GM18951 (cell line): ENCODE measurements around the gene MAN2A1.
"Not testable (repeated sequence)": the region's sequence is repeated elsewhere in the genome, so short reads cannot be mapped to it uniquely, and the experiment has no call there.

Source experiments
- POLR2A ChIP-seq: IDR thresholded peaks from 4 replicates; pipeline ENCODE4 v1.6.1; 2011; ENCODE audit warnings: mild to moderate bottlenecking; ENCODE audit not compliant: insufficient read length, insufficient read depth; ENCODE audit errors: extremely low read depth
- in situ Hi-C: fragments of 300-500 bp; cut with MboI; formaldehyde crosslinking; loops from one replicate; pipeline ENCODE4 v1.12.0; 2022; ENCODE audit warnings: low sequenced_read_pairs, mixed read lengths, inconsistent platforms; ENCODE audit not compliant: unreplicated experiment

The MAN2A1 gene

DNA sequence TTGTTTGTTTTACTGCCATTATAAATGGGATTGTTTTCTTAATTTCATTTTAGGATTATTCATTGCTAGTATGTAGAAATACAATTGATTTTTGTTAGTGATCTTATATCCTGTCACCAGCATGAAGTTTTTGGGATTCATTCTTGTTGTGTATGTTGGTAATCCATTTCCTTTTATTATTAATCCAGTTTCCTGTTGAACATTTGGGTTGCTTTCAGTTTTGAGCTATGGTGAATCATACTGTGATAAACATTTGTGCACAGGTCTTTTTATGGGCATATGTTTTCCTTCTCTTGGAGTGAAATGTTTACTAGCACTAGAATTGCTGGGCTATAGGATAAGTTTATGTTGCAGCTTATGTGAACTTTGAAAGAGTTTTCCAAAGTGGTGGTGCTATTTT, 69.6 kb downstream of the MAN2A1 start:
- no peak for TF ChIP-seq POLR2A
- in situ Hi-C loops = no loop called here

DNA sequence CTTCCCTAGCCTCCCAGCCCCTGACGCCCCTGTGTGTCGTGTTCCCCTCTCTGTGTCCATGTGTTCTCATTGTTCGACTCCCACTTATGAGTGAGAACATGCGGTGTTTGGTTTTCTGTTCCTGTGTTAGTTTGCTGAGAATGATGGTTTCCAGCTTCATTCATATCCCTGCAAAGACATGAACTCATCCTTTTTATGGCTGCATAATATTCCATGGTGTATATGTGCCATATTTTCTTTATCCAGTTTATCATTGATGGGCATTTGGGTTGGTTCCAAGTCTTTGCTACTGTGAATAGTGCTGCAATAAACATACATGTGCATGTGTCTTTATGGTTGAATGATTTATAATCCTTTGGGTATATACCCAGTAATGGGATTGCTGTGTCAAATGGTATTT, 70.4 kb downstream of the MAN2A1 start:
- in situ Hi-C loops = not testable (repeated sequence)

DNA sequence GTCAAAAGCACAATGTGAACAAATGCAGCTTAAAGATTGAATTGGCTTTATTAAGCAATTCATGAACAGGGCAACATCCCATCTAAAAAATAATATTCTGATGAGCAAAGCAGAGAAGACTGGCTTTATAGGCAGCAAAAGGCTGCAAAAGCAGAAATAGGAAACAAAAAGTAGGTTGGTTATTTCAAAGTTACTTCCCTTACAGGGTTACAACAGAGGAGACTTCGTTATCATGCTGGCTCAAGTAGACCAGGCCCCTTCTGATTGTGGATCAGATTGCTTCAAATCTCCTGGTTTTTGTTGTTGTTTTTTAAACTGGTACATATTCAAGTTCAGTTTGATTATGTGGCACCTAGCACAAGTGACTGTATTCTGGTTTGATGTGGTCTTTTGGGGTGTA, 73.1 kb downstream of the MAN2A1 start:
- no peak for TF ChIP-seq POLR2A
- in situ Hi-C loops = no loop called here

DNA sequence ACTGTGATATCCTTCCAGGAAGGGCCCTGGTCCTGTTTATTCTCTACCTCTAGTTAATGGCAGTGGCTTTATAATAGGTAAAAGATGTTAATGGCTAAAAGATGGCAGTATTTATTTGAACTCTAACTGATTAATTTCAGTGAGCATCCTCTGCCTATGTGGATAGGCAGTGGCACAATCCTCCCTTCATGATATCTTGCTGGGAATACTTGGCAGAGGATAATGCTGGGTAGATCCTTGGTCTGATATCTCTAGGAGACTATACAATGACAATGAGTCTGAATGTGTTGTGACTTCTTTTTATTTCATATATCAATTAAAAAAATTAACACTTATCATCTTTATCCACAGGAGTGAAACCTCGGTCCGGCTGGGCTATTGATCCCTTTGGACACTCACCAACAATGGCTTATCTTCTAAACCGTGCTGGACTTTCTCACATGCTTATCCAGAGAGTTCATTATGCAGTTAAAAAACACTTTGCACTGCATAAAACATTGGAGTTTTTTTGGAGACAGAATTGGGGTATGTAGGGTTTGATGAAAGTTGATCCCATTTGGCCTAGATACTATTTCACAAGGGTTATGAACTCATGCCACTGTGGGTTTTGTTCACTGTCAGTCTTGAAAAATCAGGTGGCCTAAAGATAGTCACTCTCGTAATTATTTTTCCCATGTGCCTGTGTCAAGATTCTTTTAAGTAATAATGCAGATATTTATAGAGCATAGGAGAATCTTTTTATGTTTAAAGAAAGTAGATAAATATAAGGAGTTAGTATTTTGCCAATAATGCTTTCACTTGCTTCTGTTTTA, 77.7 kb downstream of the MAN2A1 start:
- in situ Hi-C loops = no loop called here
- TF ChIP-seq POLR2A = no peak

DNA sequence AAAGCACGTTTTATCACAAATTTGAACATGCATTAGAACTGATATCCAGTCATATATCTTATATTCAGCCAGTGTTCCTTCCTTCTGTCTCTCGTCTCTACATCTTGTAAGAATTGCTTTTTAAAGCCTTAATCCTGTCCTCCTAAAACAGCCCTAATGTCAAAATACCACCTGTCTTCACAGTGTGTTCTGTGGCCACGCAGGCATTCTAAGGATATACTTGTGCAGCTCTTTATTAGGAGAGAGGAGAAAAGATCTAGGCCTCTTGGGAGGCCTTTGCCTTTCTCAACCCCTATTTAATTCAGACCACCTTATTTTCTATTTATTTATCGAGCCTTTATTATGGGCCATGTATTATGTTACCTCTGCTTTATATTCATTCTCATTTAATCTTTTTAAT, 78.3 kb downstream of the MAN2A1 start:
- no peak for TF ChIP-seq POLR2A
- in situ Hi-C loops = no loop called here

DNA sequence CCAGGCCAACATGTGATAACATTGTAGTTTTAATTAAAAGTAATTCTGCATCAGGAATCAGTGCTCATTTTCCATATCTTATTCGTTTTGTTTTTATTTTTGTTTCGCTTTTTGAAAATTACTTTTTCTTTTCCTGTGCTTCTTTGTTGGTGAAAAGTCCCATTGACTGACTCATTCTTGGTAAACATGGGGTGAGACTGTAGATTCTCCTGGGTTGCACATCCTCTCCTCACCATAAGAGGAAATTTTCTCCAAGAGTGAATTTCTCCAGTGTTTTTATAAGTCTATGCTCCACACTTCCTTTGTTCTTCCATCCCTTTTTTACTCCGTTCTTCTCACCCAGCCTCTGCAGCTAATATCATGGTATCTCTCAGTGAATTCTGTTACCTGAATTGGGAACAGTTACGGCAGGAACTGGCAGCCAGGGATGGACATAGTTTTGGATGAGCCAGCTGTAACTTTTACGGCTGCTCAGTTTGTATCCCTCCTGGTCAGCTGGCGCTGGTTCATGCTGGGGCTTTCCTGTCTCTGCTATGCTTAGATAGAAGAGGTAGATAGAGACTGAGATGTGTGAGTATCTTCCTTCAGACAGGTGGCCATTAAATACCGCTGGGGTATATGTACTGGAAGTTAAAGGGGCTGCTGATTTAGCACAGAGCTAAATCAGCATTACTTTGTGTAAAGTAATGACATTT, 80.0 kb downstream of the MAN2A1 start:
- no peak for TF ChIP-seq POLR2A
- in situ Hi-C loops = no loop called here

DNA sequence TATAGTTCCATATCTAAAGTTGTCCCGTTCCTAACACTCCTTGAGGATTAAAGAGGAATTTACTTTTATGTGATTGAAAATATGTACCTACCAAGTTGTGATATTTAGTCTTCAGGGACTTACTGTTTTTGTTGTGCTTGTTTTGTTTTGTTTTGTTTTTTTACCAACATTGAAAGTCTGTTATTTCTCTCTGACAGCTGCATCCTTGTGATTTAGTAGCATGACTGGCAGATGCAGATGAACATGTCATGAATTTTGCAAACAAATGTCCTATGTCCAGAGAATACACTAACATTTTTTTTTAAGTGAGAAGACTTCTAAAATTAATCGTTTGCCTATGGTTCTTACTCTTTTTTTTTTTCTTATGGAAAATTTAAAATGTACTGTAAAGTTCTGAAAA, 85.4 kb downstream of the MAN2A1 start:
- in situ Hi-C loops = no loop called here
- TF ChIP-seq POLR2A = no peak

DNA sequence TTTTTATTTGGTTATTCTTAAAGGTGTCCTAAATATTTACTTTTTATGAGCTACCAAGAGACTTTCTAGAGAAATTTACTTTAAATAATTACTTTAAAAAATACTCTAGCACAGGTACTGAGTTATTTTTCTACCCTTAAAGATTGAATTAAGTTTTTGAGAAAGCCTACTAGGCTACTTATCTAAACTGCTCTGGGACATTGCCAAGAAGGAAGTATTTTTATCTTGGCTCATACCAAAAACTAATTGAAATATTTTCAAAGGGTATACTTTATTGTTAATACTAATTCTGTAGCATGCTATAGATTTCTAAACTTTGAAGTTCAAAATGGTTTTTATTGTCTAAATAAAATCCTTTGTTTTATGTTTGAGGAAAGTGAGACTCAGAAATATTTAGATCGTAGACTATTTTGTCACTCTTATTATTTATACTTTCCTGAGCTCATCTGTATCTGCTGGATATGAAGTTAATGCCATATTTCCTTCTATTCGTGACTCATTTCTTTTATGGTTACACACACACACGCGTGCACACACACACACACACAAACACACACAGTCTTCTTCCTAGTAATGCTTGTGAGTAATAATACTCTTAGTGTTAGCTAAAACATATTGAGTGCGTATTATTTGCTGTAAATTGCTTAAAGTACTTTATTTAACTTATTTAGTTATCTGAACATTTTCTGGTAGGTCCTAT, 89.5 kb downstream of the MAN2A1 start:
- TF ChIP-seq POLR2A = no peak

DNA sequence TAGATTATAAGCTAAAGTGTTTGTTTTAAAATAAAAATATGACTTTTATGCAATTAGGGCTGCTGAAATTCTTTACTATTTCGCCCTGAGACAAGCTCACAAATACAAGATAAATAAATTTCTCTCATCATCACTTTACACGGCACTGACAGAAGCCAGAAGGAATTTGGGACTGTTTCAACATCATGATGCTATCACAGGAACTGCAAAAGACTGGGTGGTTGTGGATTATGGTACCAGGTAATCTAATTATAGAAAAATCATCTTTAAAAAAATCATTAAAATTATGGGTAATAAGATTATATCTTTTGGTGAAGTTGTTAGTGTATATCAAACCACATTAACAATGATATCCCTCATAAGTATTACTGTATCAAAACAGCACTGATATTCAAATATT, 95.0 kb downstream of the MAN2A1 start:
- TF ChIP-seq POLR2A = no peak
- in situ Hi-C loops = no loop called here

More for the DNA sequence above, 89.5 kb downstream of the MAN2A1 start:
- in situ Hi-C loops = no loop called here

DNA sequence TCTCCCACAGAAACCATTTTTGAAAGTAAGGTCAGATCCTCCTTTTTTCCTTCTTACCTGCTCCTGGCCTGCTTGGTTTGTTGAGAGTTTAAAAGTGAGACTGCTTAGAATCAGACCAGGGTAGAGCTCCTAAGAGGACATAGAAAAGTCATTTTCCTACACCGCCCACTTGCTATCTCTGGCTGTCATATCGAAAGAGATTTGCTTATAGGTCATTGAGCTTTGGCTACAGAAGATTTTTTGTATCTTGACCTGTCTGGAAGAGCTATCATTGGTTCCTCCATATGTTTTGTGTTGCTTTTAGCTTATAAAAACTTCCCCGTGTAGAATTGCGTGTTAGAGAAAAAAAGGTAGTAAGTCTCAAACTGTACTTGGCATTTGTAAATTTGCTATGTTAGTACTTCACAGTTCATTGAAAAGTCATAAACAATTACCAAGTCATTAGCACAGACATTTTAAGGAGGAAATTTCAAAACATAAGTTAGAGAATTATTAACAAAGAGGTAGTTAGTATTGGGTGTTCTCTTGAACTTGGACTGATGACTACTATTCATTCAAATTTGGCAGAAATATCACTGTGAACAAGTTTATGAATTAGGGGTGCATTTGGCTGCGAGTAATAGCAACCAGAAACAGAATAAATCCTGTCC, 96.6 kb downstream of the MAN2A1 start:
- in situ Hi-C loops = no loop called here
- TF ChIP-seq POLR2A = no peak

DNA sequence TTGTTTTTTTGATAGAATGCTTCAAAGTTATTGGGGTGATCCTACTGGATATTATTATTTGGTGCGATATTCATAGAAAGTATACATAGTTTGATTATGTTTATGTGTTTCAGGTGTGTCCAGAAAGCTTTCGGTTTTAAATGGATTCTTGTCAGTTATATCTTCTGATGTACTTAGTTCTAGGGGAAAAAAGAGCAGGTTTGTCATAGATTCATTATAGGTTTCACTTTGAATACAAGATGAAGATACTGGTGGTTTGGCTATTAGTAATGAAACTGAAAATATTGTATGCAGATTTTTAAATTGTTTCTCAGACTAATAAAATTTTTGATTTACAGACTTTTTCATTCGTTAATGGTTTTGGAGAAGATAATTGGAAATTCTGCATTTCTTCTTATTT, 98.9 kb downstream of the MAN2A1 start:
- in situ Hi-C loops = no loop called here
- TF ChIP-seq POLR2A = no peak

DNA sequence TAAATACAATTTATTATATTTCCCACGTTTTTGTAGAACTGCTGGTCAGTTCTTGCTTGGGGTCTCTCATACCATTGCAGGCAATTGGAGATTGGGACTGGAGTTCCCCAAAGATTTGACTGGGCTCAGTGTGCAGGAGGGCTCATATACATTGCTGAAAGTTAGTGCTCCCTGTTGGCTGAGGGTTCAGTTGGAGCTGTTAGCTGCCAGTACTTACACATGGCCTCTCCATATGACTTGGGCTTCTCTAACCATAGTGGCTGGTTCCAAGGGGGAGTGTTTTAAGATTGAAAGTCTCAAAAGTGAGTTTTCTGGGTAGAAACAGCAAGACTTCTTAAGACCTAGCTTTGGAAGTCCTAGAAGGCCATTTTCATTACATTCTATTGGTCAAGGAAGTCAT, 102.9 kb downstream of the MAN2A1 start:
- in situ Hi-C loops = no loop called here
- no peak for TF ChIP-seq POLR2A

DNA sequence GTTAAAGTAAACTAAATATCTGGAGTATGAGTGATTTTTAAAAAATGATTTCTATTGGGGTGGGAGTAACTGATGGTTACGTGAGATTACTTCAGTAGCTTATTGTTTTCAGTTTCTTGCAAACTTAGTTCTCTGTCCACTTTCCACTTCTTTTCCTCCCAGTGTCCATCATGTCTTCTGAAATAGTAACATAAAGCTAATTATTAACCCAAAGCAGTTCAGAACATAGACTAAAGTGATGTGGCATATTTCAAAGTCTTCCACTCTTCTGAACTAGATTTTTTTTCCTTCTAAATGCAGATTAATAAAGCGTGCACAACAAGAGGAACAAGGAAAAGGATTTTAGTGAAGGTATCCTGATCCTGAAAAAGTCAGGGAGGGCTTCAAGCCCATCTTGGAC, 114.1 kb downstream of the MAN2A1 start:
- in situ Hi-C loops = no loop called here
- TF ChIP-seq POLR2A = no peak
